OCI-M2 (cell line): ENCODE measurements around the gene NCOA1.
"Not testable (repeated sequence)": the region's sequence is repeated elsewhere in the genome, so short reads cannot be mapped to it uniquely, and the experiment has no call there.

Experiments
- DNase-seq: peaks from one replicate; lab custom pipeline; 2025; ENCODE audit not compliant: unreplicated experiment; lab: John Stamatoyannopoulos, UW

Gene NCOA1

GRCh38 chr2:24676493-24676892 lies 185.4 kb downstream of the NCOA1 start:
- DNase-seq, result no peak

GRCh38 chr2:24678066-24678465 lies 187.0 kb downstream of the NCOA1 start:
- not testable (repeated sequence) for DNase-seq

- no peak for DNase-seq
These were observed 189.1 kb downstream of the NCOA1 start for GRCh38 chr2:24680196-24680595.

- DNase-seq, result no peak
These were observed 191.2 kb downstream of the NCOA1 start for GRCh38 chr2:24682304-24682703.

GRCh38 chr2:24683408-24683807 lies 192.4 kb downstream of the NCOA1 start:
- DNase-seq, result no peak

GRCh38 chr2:24690524-24690923 lies 199.5 kb downstream of the NCOA1 start:
- DNase-seq, result no peak

- no peak for DNase-seq
These were observed 200.8 kb downstream of the NCOA1 start for GRCh38 chr2:24691806-24692205.

- no peak for DNase-seq
These were observed 206.7 kb downstream of the NCOA1 start for GRCh38 chr2:24697792-24698191.

GRCh38 chr2:24702800-24703199 lies 211.7 kb downstream of the NCOA1 start:
- no peak for DNase-seq

GRCh38 chr2:24704692-24705091 lies 213.6 kb downstream of the NCOA1 start:
- DNase-seq, result no peak

- DNase-seq, result no peak
These were observed 216.1 kb downstream of the NCOA1 start for GRCh38 chr2:24707143-24707542.

- no peak for DNase-seq
These were observed 217.6 kb downstream of the NCOA1 start for GRCh38 chr2:24708537-24709152.

- no peak for DNase-seq
These were observed 219.8 kb downstream of the NCOA1 start for GRCh38 chr2:24710806-24711205.

- DNase-seq, result no peak
These were observed 220.8 kb downstream of the NCOA1 start for GRCh38 chr2:24711865-24712264.

- DNase-seq, result no peak
These were observed 221.2 kb downstream of the NCOA1 start for GRCh38 chr2:24712296-24712695.

GRCh38 chr2:24717263-24717951 lies 226.4 kb downstream of the NCOA1 start:
- no peak for DNase-seq

- DNase-seq, result no peak
These were observed 229.3 kb downstream of the NCOA1 start for GRCh38 chr2:24720310-24720709.

- DNase-seq, result no peak
These were observed 230.4 kb downstream of the NCOA1 start for GRCh38 chr2:24721470-24721869.

- no peak for DNase-seq
These were observed 231.2 kb downstream of the NCOA1 start for GRCh38 chr2:24722141-24722790.

- no peak for DNase-seq
These were observed 232.1 kb downstream of the NCOA1 start for GRCh38 chr2:24723191-24723590.

- DNase-seq, result no peak
These were observed 232.6 kb downstream of the NCOA1 start for GRCh38 chr2:24723665-24724064.

GRCh38 chr2:24724111-24724775 lies 233.2 kb downstream of the NCOA1 start:
- no peak for DNase-seq
